ENCODE data around the gene KRTAP10-8.

KRTAP10-8 gene

DNA sequence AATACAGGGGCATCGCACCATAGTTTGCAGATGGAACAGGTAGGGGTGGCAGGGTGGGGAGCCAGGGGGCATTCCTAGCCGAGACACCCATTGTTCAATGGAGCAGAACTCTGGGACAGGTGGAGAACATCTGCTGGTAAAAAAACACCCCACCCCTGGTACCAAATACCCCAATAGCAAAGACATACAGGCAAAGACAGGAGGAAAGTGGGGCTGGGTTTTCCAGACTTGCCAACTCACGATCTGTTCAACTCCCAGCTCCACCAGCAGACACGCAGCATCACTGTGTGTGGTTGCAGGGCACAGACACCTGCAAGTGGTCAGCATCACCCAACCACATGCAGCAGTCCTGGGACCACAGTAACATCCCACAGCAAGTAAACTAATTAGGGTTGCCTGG is 328 bp upstream of the KRTAP10-8 start:
- no peak for DNase-seq (ENCODE audit: low spot score)
- H3K4me3 ChIP-seq (ENCODE audit: severe bottlenecking) = no peak overlapping the region
- H3K36me3 ChIP-seq (ENCODE audit: low read depth) = no peaks in the 10 kb centered on the region
- ATAC-seq (ENCODE audit: low read depth) = no peak
- TF ChIP-seq, protein P1, sequence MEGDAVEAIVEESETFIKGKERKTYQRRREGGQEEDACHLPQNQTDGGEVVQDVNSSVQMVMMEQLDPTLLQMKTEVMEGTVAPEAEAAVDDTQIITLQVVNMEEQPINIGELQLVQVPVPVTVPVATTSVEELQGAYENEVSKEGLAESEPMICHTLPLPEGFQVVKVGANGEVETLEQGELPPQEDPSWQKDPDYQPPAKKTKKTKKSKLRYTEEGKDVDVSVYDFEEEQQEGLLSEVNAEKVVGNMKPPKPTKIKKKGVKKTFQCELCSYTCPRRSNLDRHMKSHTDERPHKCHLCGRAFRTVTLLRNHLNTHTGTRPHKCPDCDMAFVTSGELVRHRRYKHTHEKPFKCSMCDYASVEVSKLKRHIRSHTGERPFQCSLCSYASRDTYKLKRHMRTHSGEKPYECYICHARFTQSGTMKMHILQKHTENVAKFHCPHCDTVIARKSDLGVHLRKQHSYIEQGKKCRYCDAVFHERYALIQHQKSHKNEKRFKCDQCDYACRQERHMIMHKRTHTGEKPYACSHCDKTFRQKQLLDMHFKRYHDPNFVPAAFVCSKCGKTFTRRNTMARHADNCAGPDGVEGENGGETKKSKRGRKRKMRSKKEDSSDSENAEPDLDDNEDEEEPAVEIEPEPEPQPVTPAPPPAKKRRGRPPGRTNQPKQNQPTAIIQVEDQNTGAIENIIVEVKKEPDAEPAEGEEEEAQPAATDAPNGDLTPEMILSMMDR (IDR thresholded peaks at IDR 0.05; ENCODE audit: poor library complexity, severe bottlenecking) = no peak
- H3K27me3 ChIP-seq (ENCODE audit: insufficient read depth, poor library complexity, severe bottlenecking) = peaks cover 17% of the 10 kb centered on the region
- no peak overlapping the region for H3K27ac ChIP-seq (ENCODE audit: poor library complexity, severe bottlenecking)
- no peaks in the 10 kb centered on the region for H3K9me3 ChIP-seq (ENCODE audit: severe bottlenecking)
- H3K4me1 ChIP-seq (ENCODE audit: insufficient read depth, poor library complexity, severe bottlenecking) = no peaks in the 10 kb centered on the region

DNA sequence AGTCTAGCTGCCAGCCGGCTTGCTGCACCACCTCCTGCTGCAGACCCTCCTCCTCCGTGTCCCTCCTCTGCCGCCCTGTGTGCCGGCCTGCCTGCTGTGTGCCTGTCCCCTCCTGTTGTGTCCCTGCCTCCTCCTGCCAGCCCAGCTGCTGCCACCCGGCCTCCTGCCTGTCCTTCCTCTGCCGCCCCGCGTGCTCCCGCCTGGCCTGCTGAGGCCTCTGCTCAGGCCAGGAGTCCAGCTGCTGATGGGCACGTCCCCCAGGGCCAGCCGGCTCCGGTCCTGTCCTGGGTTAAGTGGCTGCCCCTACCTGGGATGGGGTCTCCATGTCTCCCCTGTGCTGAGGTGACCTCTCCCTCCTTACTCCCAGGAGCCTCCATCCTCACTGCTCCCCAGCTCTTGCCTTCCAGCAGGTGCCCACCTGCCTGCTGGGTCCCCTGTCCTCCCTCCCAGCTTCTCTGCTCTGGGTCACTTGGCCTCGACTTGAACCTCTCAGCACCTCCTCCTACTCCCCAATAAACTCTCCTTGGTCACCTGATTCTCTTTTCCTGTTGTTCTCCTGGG is 870 bp downstream of the KRTAP10-8 start:
- Histone ChIP-seq H3K4me3 (ENCODE audit: severe bottlenecking) (no peak overlapping the region), H3K36me3 (ENCODE audit: low read depth) (no peaks in the 10 kb centered on the region), H3K27me3 (ENCODE audit: insufficient read depth, poor library complexity, severe bottlenecking) (peaks cover 21% of the 10 kb centered on the region), H3K9me3 (ENCODE audit: severe bottlenecking) (no peaks in the 10 kb centered on the region), H3K4me1 (ENCODE audit: insufficient read depth, poor library complexity, severe bottlenecking) (no peaks in the 10 kb centered on the region), H3K27ac (ENCODE audit: poor library complexity, severe bottlenecking) (no peak overlapping the region)
- DNase-seq (ENCODE audit: low spot score) = peak; percentile 50
- no peak for ATAC-seq (ENCODE audit: low read depth)
- TF ChIP-seq, protein P1 (IDR thresholded peaks at IDR 0.05; ENCODE audit: poor library complexity, severe bottlenecking) = no peak

DNA sequence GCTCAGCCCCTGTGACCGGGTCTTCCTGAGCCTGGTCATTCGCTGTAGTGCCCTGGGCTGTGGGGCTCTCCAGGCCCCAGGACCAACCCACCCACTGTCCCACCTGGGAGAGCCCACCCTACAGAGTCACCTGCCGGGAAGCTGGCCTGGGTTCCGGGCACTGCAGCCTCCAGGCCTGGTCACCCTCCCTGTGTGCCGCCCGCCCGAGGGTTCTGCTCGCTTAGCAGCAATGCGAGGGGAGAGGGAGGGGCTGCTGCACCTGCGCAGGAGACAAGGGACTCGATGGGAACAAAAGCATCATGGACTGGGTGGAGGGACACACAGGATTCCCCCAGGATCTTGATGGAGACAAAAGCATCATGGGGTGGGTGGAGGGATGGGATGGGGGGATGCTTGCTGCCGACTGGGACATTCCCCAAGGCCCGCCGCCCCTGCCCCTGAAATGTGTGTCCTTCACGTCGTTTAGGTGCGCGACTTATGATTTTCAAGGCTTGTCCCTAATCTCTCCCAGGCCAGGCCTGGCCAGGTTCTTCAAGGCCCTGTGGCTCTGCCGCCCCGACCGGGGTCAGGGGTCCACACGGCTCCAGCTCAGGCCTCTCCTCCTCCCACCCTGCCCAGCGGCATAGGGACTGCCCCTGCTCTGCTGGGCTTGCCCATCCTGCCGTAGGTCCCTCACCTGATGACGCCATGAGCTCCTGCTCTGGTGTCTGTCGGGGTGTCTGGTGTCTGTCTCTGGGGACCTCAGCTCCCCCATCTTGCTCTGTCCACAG is 1.7 kb downstream of the KRTAP10-8 start:
- Histone ChIP-seq H3K9me3 (ENCODE audit: severe bottlenecking) (no peaks in the 10 kb centered on the region), H3K36me3 (ENCODE audit: low read depth) (no peaks in the 10 kb centered on the region), H3K27me3 (ENCODE audit: insufficient read depth, poor library complexity, severe bottlenecking) (peaks cover 21% of the 10 kb centered on the region), H3K4me1 (ENCODE audit: insufficient read depth, poor library complexity, severe bottlenecking) (no peaks in the 10 kb centered on the region), H3K4me3 (ENCODE audit: severe bottlenecking) (no peak overlapping the region), H3K27ac (ENCODE audit: poor library complexity, severe bottlenecking) (no peak overlapping the region)
- peak; percentile 27 for DNase-seq (ENCODE audit: low spot score)
- TF ChIP-seq, protein P1 (IDR thresholded peaks at IDR 0.05; ENCODE audit: poor library complexity, severe bottlenecking) = no peak
- ATAC-seq (ENCODE audit: low read depth) = no peak

DNA sequence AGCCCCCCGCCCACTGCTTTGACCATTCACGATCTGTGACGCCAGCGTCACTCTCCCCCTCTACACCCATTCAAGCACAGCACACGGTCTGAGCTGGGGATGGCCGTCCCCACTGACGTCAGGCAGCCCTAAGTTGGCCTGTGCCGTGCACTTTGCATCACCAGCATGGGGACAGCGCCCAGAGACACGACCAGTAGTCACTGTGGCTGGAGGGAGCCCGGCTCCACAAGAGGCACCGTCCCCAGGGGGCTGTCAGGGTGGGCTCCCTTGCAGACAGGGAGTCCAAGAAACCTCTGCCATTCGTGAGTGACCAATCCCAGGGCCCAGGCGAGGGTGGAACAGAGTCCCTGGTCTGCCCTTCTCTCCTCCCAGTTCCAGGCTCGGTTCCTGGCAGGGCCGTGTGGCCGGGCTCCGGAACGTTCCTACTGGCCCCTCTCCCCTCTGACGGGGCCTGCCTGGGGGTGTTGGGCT is 2.3 kb downstream of the KRTAP10-8 start:
- no peaks in the 10 kb centered on the region for H3K4me1 ChIP-seq (ENCODE audit: insufficient read depth, poor library complexity, severe bottlenecking)
- TF ChIP-seq, protein P1 (IDR thresholded peaks at IDR 0.05; ENCODE audit: poor library complexity, severe bottlenecking) = no peak
- no peak overlapping the region for H3K27ac ChIP-seq (ENCODE audit: poor library complexity, severe bottlenecking)
- H3K4me3 ChIP-seq (ENCODE audit: severe bottlenecking) = no peak overlapping the region
- no peaks in the 10 kb centered on the region for H3K9me3 ChIP-seq (ENCODE audit: severe bottlenecking)
- no peaks in the 10 kb centered on the region for H3K36me3 ChIP-seq (ENCODE audit: low read depth)
- peaks cover 21% of the 10 kb centered on the region for H3K27me3 ChIP-seq (ENCODE audit: insufficient read depth, poor library complexity, severe bottlenecking)
- no peak for ATAC-seq (ENCODE audit: low read depth)
- DNase-seq (ENCODE audit: low spot score) = peak; percentile 23

DNA sequence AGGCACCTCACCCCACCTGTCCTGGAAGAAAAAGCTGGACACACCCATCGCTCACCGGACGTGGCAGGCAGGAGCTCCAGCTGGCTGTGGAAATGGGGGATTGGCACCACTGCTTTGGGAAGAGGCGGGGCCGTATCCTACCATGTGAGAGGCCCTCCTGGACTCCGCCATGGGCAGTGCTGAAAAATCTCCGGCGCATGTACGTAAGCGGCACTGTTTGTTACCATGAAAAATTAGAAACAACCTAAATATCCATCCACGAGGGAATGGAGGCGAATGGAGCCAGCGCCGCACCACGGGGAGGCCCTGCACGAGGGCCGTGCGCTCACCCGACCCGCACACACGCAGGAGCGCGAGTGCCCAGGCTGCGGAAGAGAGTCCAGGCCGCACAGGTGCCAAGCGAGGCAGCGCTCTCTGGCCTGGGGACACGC is 3.1 kb downstream of the KRTAP10-8 start:
- Histone ChIP-seq H3K27me3 (ENCODE audit: insufficient read depth, poor library complexity, severe bottlenecking) (peaks cover 21% of the 10 kb centered on the region), H3K4me1 (ENCODE audit: insufficient read depth, poor library complexity, severe bottlenecking) (no peaks in the 10 kb centered on the region), H3K9me3 (ENCODE audit: severe bottlenecking) (no peaks in the 10 kb centered on the region), H3K36me3 (ENCODE audit: low read depth) (no peaks in the 10 kb centered on the region), H3K27ac (ENCODE audit: poor library complexity, severe bottlenecking) (no peak overlapping the region), H3K4me3 (ENCODE audit: severe bottlenecking) (no peak overlapping the region)
- no peak for DNase-seq (ENCODE audit: low spot score)
- TF ChIP-seq, protein P1 (IDR thresholded peaks at IDR 0.05; ENCODE audit: poor library complexity, severe bottlenecking) = no peak
- ATAC-seq (ENCODE audit: low read depth) = no peak
